Mesenchymal stem cell (in vitro differentiated cells and primary cell): ENCODE data around the gene KLHL2.
A peak's percentile ranks its signal among the peaks of the same experiment; 100 is the strongest.

Experiments used
- DNase-seq: peaks from one replicate; pipeline ENCODE4 v3.0.0-alpha.2; 2013
- H2AFZ ChIP-seq: one replicate; pipeline ENCODE4 v1.6.1; 2013; ENCODE audit warnings: low read depth, mild to moderate bottlenecking, control low read depth, inconsistent platforms, low read length, moderate library complexity
- H2AK5ac ChIP-seq: 2 replicates; pipeline ENCODE4 v1.6.1; 2013; ENCODE audit warnings: low read length, moderate library complexity, mild to moderate bottlenecking, inconsistent platforms; ENCODE audit not compliant: severe bottlenecking
- H2BK120ac ChIP-seq: one replicate; pipeline ENCODE4 v1.6.1; 2013; ENCODE audit warnings: low read depth, mild to moderate bottlenecking, inconsistent platforms, low read length, moderate library complexity
- H2BK12ac ChIP-seq, 2 experiments: one replicate each; pipeline ENCODE4 v1.6.1; 2013; ENCODE audit warnings: inconsistent platforms in 2 of 2, low read length in 2 of 2, mild to moderate bottlenecking in 2 of 2, moderate library complexity in 2 of 2, control low read depth in 1 of 2
- H2BK15ac ChIP-seq: one replicate; pipeline ENCODE4 v1.6.1; 2013; ENCODE audit warnings: mild to moderate bottlenecking, low read depth, inconsistent platforms; ENCODE audit not compliant: poor library complexity, severe bottlenecking
- H2BK5ac ChIP-seq: 2 replicates; pipeline ENCODE4 v1.6.1; 2013; ENCODE audit warnings: low read depth, mild to moderate bottlenecking, low read length, control low read depth, inconsistent platforms; ENCODE audit not compliant: poor library complexity, severe bottlenecking
- H3K14ac ChIP-seq, 2 experiments: one replicate each; pipeline ENCODE4 v1.6.1; 2013; ENCODE audit warnings: inconsistent platforms in 2 of 2, low read length in 2 of 2, control low read depth in 1 of 2, mild to moderate bottlenecking in 1 of 2, moderate library complexity in 1 of 2
- H3K18ac ChIP-seq, 2 experiments: one replicate each; pipeline ENCODE4 v1.6.1; 2013; ENCODE audit warnings: inconsistent platforms in 2 of 2, low read length in 2 of 2, control low read depth in 1 of 2, low read depth in 1 of 2, mild to moderate bottlenecking in 1 of 2
- H3K23ac ChIP-seq, 2 experiments: one replicate each; pipeline ENCODE4 v1.6.1; 2013; ENCODE audit warnings: inconsistent platforms in 2 of 2, low read length in 2 of 2, mild to moderate bottlenecking in 2 of 2, moderate library complexity in 2 of 2, control low read depth in 1 of 2
- H3K27ac ChIP-seq: 2 replicates; pipeline ENCODE4 v1.5.1; 2013; ENCODE audit warnings: mild to moderate bottlenecking, moderate library complexity, low read length, control low read depth, inconsistent platforms; ENCODE audit not compliant: poor library complexity, severe bottlenecking
- H3K27me3 ChIP-seq, 2 experiments: 2 replicates each; pipeline versions ENCODE4 v1.6.1 to v1.7.0; 2013; ENCODE audit warnings: low read length in 2 of 2, mild to moderate bottlenecking in 2 of 2, moderate library complexity in 2 of 2, control low read depth in 1 of 2, inconsistent platforms in 1 of 2; ENCODE audit not compliant: control insufficient read depth in 1 of 2, insufficient read depth in 1 of 2
- H3K36me3 ChIP-seq, 2 experiments: 2 replicates each; pipeline versions ENCODE4 v1.6.1 to v1.7.0; 2013; ENCODE audit warnings: low read length in 2 of 2, control low read depth in 1 of 2, inconsistent platforms in 1 of 2, low read depth in 1 of 2, mild to moderate bottlenecking in 1 of 2; ENCODE audit not compliant: insufficient read depth in 2 of 2, control insufficient read depth in 1 of 2
- H3K4ac ChIP-seq, 2 experiments: one replicate each; pipeline ENCODE4 v1.6.1; 2013; ENCODE audit warnings: inconsistent platforms in 2 of 2, low read length in 2 of 2, mild to moderate bottlenecking in 2 of 2, moderate library complexity in 2 of 2, control low read depth in 1 of 2, low read depth in 1 of 2
- H3K4me1 ChIP-seq: 2 replicates; pipeline ENCODE4 v1.6.1; 2013; ENCODE audit warnings: low read depth, low read length, control low read depth; ENCODE audit not compliant: control insufficient read depth, insufficient read depth
- H3K4me2 ChIP-seq: 2 replicates; pipeline ENCODE4 v1.6.1; 2013; ENCODE audit warnings: low read length, mild to moderate bottlenecking, inconsistent platforms; ENCODE audit not compliant: poor library complexity, severe bottlenecking
- H3K4me3 ChIP-seq, 2 experiments: 2 replicates each; pipeline versions ENCODE4 v1.5.1 to v1.7.0; 2013; ENCODE audit warnings: low read length in 2 of 2, mild to moderate bottlenecking in 2 of 2, control low read depth in 1 of 2, low read depth in 1 of 2; ENCODE audit not compliant: insufficient read depth in 1 of 2
- H3K79me1 ChIP-seq: replicated peaks from 2 replicates; pipeline ENCODE4 v1.6.1; 2013; ENCODE audit warnings: mild to moderate bottlenecking, control low read depth, low read length, inconsistent platforms; ENCODE audit not compliant: poor library complexity, severe bottlenecking
- H3K9ac ChIP-seq: 2 replicates; pipeline ENCODE4 v1.7.0; 2013; ENCODE audit warnings: mild to moderate bottlenecking, low read length, moderate library complexity
- H3K9me3 ChIP-seq: 2 replicates; pipeline ENCODE4 v1.7.0; 2013; ENCODE audit warnings: mild to moderate bottlenecking, low read length; ENCODE audit not compliant: control insufficient read depth
- H4K8ac ChIP-seq: one replicate; pipeline ENCODE4 v1.6.1; 2013; ENCODE audit warnings: inconsistent platforms, mild to moderate bottlenecking, low read length, moderate library complexity
- H4K91ac ChIP-seq: one replicate; pipeline ENCODE4 v1.6.1; 2013; ENCODE audit warnings: mild to moderate bottlenecking, low read length, inconsistent platforms
- WGBS: methylation state at CpG from one replicate; pipeline ENCODE4 v1.1.7; 2013; ENCODE audit warnings: mixed read lengths; 5-methylcytosine and 5-hydroxymethylcytosine counted together

Gene KLHL2

DNA sequence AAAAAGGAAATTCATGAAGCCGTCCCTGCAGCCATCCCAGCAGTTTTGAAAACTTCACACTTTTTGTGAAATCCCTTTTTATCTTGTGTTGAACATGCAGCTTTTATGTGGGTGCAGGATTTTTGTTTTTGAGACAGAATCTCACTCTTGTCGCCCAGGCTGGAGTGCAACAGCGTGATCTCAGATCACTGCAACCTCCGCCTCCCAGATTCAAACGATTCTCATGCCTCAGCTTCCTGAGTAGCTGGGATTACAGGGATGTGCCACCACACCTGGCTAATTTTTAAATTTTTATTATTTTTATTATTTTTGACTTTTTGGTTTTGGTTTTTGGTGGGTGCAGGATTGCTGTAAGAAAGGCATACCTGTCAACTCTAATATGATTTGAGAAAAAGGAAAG, 112.1 kb downstream of the KLHL2 start:
- H2BK15ac ChIP-seq = no peak overlapping the region
- H3K18ac ChIP-seq = no peak overlapping the region
- H3K4me1 ChIP-seq = no peaks in the 10 kb centered on the region
- H2BK120ac ChIP-seq = no peak overlapping the region
- H4K8ac ChIP-seq = no peak overlapping the region
- H3K14ac ChIP-seq = no peak overlapping the region
- peaks cover 3 to 15% of the 10 kb centered on the region in 2 experiments for H3K36me3 ChIP-seq
- H3K4ac ChIP-seq = no peak overlapping the region
- no peak overlapping the region for H4K91ac ChIP-seq
- no peak overlapping the region for H3K23ac ChIP-seq
- DNase-seq = no peak
- H2BK5ac ChIP-seq = no peak overlapping the region
- H3K79me1 ChIP-seq = peaks cover 1% of the 10 kb centered on the region
- H3K27ac ChIP-seq = no peak overlapping the region
- H3K27me3 ChIP-seq = no peaks in the 10 kb centered on the region
- H3K4me3 ChIP-seq = no peak overlapping the region
- H2AK5ac ChIP-seq = no peak overlapping the region
- H3K9me3 ChIP-seq = no peaks in the 10 kb centered on the region
- WGBS = 100% methylated on average over 2 of the region's 5 CpGs
- H2AFZ ChIP-seq = no peak overlapping the region
- no peak overlapping the region for H3K4me2 ChIP-seq
- no peak overlapping the region for H2BK12ac ChIP-seq
- no peak overlapping the region for H3K9ac ChIP-seq

DNA sequence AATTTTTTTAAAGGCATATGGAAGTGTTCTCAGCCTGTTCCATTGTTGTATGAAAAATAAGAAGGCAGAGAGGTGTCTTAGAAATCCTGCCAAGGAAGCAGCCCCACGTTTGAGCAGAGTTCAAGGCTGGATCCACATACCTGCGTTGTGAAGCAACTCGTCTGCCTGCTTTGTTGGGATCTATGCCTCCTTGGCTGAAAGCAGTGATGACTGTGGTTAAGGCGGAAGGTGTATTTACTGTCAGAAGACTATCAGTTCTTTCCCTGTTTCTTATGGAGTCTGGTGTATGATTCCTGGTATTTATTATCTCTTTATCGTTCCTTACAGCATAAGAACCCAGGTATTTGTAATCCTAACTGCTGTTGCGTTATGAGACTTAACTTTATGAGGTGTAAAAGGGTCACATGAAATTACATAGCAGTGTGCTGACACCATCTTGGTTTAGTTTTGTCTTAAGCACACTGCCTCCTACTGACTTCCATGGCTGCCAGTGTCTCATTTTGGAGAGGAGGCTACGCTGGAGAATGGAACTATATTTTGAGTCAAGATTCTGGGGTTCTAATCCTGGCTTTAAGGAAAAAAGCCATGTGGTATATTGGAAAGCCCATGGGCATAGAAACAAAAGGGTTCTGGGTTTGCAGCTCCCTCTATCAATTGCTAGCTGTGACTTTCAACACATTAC, 117.0 kb downstream of the KLHL2 start:
- no peak overlapping the region for H2BK15ac ChIP-seq

DNA sequence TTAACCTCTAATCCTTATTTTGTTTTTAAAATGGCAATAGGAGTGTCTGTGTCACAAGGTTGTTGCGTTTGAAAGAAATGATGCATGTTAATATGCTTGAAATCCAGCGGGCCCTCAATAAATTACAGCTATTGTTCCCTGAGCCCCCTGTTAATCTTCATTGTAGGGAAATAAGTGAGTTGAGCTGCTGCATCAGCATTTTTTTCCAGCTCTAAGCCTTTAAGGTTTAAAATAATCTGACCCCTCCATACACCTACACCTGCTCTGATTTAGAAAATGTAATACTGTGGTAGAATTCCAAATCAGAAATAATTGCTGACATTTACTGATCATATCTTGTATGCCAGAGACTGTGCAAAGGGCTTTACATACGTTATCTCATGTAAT, 117.5 kb downstream of the KLHL2 start:
- Histone ChIP-seq H2BK120ac (no peak overlapping the region), H4K91ac (no peak overlapping the region), H3K9ac (no peak overlapping the region), H3K27ac (no peak overlapping the region), H3K4me3 (no peak overlapping the region), H3K27me3 (no peaks in the 10 kb centered on the region), H3K23ac (no peak overlapping the region), H2BK15ac (no peak overlapping the region), H3K14ac (no peak overlapping the region), H3K9me3 (no peaks in the 10 kb centered on the region), H2BK12ac (no peak overlapping the region), H4K8ac (no peak overlapping the region), H3K79me1 (peaks cover 3% of the 10 kb centered on the region), H3K4ac (no peak overlapping the region), H3K18ac (no peak overlapping the region), H2BK5ac (no peak overlapping the region), H2AK5ac (no peak overlapping the region), H2AFZ (no peak overlapping the region), H3K36me3 (peaks cover 3 to 13% of the 10 kb centered on the region in 2 experiments), H3K4me2 (no peak overlapping the region), H3K4me1 (peaks cover 5% of the 10 kb centered on the region)
- WGBS = 100% methylated on average over 2 of the region's 3 CpGs
- no peak for DNase-seq

More for the DNA sequence above, 117.0 kb downstream of the KLHL2 start:
- H3K23ac ChIP-seq = no peak overlapping the region
- H3K9me3 ChIP-seq = no peaks in the 10 kb centered on the region
- no peak overlapping the region for H3K27ac ChIP-seq
- H3K14ac ChIP-seq = no peak overlapping the region
- DNase-seq = no peak
- no peak overlapping the region for H2AK5ac ChIP-seq
- peaks cover 3% of the 10 kb centered on the region for H3K79me1 ChIP-seq
- H3K4ac ChIP-seq = no peak overlapping the region
- H4K8ac ChIP-seq = peak overlapping the region; percentile 49
- H2BK120ac ChIP-seq = no peak overlapping the region
- H3K9ac ChIP-seq = no peak overlapping the region
- no peak overlapping the region for H3K4me3 ChIP-seq
- peaks cover 3% of the 10 kb centered on the region for H3K4me1 ChIP-seq
- H3K4me2 ChIP-seq = no peak overlapping the region
- no peak overlapping the region for H2AFZ ChIP-seq
- no peak overlapping the region for H2BK12ac ChIP-seq
- WGBS = 100% methylated on average over 6 of the region's 7 CpGs
- no peaks in the 10 kb centered on the region for H3K27me3 ChIP-seq
- no peak overlapping the region for H2BK5ac ChIP-seq
- peak overlapping the region; percentile 84 for H4K91ac ChIP-seq
- H3K18ac ChIP-seq = no peak overlapping the region
- H3K36me3 ChIP-seq = peaks cover 3 to 14% of the 10 kb centered on the region in 2 experiments

DNA sequence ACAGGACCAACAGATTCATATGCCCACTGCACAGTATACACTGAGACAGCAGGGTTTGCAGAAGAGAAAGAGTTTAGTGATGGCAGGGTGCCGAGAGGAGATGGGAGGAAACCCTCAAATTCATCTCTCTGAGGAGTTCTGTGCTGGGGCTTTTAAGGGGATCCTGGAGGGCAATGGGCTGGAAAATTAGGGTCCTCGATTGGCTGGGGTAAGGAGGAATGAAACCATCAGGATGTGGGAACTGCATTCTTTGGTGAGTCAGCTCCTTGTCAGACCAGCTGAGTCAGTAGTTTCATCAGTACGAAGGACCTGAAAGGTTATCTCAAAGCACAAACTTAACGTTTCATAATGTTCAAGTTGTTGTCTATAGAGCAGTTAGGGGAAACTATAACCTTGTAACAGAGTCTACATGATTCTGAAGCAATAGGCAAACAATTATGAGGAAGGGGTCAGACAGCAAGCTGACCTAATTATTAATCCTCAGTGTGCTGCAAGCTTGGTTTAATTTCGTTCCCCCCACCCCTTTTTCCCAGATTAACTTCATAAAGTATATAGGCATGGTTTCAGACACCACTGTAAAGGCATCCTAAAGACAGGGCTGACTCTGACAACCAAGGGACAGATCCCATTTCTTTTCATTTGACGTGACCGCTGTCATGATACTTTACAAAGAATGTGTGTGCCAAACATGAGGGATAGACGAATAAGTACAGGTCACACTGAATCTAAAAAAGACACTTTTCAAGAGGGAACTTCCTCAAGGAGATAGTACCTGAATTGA, 118.6 kb downstream of the KLHL2 start:
- Histone ChIP-seq H4K8ac (peak overlapping the region; percentile 76), H3K9ac (peak overlapping the region; percentile 98), H3K36me3 (peaks cover 7 to 21% of the 10 kb centered on the region in 2 experiments), H3K27ac (peak overlapping the region; percentile 65), H3K23ac (no peak overlapping the region), H2BK5ac (no peak overlapping the region), H3K14ac (peak overlapping the region in 1 of 2 experiments; percentile 53), H3K18ac (peak overlapping the region; percentile 59 to 88), H2AK5ac (peak overlapping the region; percentile 23), H2BK120ac (peak overlapping the region; percentile 22), H3K79me1 (peaks cover 3% of the 10 kb centered on the region), H3K4me3 (peak overlapping the region in 1 of 2 experiments; percentile 99), H2AFZ (no peak overlapping the region), H4K91ac (peak overlapping the region; percentile 6), H3K4me2 (peak overlapping the region; percentile 62), H3K9me3 (no peaks in the 10 kb centered on the region), H3K4ac (peak overlapping the region; percentile 20 to 83), H2BK12ac (peak overlapping the region; percentile 22 to 98), H3K27me3 (no peaks in the 10 kb centered on the region), H3K4me1 (peaks cover 10% of the 10 kb centered on the region), H2BK15ac (peak overlapping the region; percentile 6)
- peak; percentile 76 for DNase-seq
- WGBS = 38% methylated on average over 7 of the region's 8 CpGs
